D721Med (cell line): Measurements from ENCODE around the gene HIVEP3.
"Not testable (repeated sequence)": the region's sequence is repeated elsewhere in the genome, so short reads cannot be mapped to it uniquely, and the experiment has no call there.

Experiments
- DNase-seq: peaks from one replicate; pipeline ENCODE4 v3.0.0; 2011; ENCODE audit warnings: low spot score; ENCODE audit not compliant: insufficient read length
- FAIRE-seq: peaks from 2 replicates; lab custom pipeline; 2011; peaks lifted over from hg19 to GRCh38; lab: Jason Lieb, UNC
- CTCF ChIP-seq: IDR thresholded peaks from 2 replicates; pipeline ENCODE4 v1.5.1; 2012; ENCODE audit warnings: mild to moderate bottlenecking, control low read depth; ENCODE audit not compliant: insufficient read depth; ENCODE audit errors: missing control alignments

HIVEP3 gene

GRCh38 chr1:41924911-41925310, 6.2 kb upstream of the HIVEP3 start:
- TF ChIP-seq CTCF, result no peak
- no peak for DNase-seq
- FAIRE-seq, result no peak

- DNase-seq, FAIRE-seq: not testable (repeated sequence)
Measured at GRCh38 chr1:41921271-41921670, 2.5 kb upstream of the HIVEP3 start.

- FAIRE-seq, result no peak
- no peak for DNase-seq
- TF ChIP-seq CTCF, result no peak
Measured at GRCh38 chr1:41920658-41921057, 1.9 kb upstream of the HIVEP3 start.

GRCh38 chr1:41919764-41920397, 1.2 kb upstream of the HIVEP3 start:
- no peak for DNase-seq
- no peak for TF ChIP-seq CTCF
- FAIRE-seq, result no peak

- no peak for DNase-seq
- FAIRE-seq, result no peak
- no peak for TF ChIP-seq CTCF
Measured at GRCh38 chr1:41919131-41919530, 409 bp upstream of the HIVEP3 start.

GRCh38 chr1:41917835-41918449, 780 bp downstream of the HIVEP3 start:
- no peak for TF ChIP-seq CTCF
- no peak for FAIRE-seq
- no peak for DNase-seq

GRCh38 chr1:41917076-41917475, 1.6 kb downstream of the HIVEP3 start:
- FAIRE-seq, result no peak
- DNase-seq, result no peak
- no peak for TF ChIP-seq CTCF
